Right hindlimb (tissue), 1 donor: Measurements from ENCODE around the gene RIT2.

Experiments
- DNase-seq: peaks from one replicate; pipeline ENCODE4 v3.0.0-alpha.2; 2018

The RIT2 gene

DNA sequence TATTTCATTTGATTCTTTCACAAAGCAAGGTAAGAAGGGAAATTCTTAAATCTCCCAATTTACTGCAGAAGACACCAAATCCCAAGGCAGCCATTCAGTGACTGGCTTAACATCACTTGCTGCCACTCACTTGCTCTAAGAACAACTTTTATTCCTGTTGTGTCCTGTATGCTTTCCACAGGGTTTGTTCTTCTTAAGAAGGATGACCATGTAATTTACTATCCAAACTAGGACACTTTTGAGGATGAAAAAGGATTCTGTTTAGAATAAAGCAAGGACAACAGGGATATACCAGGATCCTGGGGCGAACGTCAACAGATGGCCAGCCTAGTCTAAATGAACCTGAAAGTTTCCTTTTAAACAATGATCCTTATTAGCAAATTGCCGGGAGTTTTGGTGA, 34.8 kb downstream of the RIT2 start:
- no peak for DNase-seq

DNA sequence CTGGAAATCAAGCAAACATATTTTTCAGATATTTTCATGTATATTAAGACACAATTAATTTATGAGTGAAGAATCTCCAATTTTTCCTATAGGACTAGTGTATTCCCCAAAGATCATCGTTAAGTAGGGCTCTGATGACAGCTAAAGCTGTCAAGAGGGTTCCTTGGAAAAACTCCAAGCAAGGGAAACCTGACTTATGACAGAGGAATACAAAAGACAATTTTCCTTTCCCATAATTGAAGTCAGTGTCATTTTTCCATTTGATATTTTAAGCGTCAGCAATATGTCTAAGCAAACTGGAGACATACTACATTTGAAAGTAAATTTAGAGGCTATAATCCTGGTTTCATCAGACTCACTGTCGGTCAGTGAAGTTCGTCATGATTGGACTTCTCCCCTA, 36.1 kb downstream of the RIT2 start:
- DNase-seq: no peak

DNA sequence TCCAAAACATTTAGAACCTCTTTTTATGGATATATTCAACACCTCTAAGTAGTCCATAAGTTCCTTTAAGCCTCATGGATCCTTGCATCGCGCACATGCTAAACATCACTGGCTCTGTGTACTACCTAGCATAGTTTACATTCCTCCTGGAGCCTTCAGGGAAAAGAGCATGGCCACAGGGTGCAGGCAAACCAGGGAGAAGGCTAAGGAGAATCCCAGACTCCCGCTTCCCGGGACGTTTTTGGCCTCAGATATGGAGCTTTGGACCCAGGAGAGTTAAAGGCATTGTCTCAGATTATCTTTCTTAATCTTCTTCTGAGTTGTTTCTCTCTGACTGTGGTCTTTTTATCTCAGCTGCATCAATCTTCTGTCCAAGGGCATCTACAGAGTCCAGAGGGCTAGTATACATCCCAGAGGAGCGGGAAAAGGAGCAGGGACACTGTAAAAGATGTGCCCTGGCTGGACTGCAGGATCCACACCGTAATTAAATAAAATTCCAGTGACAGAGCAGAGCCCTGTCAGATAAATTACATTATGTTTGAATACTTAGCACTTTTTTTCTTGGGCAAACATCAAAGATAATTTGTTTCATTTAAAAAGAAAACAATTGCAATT, 36.9 kb downstream of the RIT2 start:
- DNase-seq: no peak

DNA sequence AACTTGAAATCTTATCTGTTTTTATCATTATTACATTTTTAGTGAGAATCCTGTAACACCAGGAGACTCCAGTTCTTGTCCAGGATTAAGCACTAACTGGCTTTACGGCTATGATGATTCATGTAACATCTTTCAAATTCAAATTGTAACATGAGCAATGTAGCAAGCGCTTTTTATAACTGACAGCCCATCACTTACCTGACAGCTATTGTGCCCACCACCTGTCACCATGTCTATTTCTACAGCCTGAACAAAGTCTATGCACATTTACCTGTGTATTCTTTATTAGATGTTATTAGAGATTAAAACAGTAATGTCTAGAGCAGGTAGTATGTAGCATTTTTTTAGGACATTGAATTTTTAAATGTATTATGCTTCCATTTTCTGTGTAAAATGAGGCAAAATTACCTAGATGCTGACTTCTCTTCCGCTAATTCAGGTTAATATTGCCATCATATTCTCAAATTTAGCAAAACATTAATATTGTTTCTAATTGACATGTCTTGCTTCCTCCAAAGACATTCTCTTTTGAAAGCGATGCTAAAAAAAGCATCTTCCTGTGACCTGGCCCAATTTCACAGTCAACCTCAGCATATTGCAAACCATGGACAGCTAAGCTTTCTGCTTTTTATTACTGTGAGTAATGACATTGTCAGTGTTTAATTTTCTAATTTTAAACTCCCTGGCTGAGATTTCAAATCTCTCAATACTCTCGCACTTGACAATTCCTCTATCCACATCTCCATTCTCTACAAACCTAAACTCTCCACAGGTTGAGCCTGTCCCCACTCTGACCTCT, 37.8 kb downstream of the RIT2 start:
- no peak for DNase-seq

GRCh38 chr18:43073771-43074170, 41.7 kb downstream of the RIT2 start:
- no peak for DNase-seq

- no peak for DNase-seq
Observed at GRCh38 chr18:43068781-43069180, 46.7 kb downstream of the RIT2 start.

DNA sequence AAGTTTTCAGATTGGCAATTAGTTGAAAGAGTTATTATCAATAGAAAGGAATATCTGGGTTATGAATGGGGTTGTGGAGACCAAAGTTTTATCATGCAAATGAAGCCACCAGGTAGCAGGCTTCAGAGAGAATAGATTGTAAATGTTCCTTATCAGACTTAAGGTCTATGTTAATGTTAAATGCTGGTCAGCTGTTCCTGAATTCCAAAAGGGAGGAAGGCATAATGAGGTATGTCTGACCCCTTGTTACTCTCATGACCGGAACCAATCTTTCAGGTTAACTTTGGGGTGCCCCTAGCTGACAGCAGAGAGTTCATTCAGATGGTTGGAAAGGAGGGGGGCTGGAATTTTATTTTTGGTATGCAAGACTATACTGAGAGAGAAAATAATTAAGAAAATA, 47.9 kb downstream of the RIT2 start:
- no peak for DNase-seq

GRCh38 chr18:43061816-43062215, 53.7 kb downstream of the RIT2 start:
- DNase-seq: no peak

DNA sequence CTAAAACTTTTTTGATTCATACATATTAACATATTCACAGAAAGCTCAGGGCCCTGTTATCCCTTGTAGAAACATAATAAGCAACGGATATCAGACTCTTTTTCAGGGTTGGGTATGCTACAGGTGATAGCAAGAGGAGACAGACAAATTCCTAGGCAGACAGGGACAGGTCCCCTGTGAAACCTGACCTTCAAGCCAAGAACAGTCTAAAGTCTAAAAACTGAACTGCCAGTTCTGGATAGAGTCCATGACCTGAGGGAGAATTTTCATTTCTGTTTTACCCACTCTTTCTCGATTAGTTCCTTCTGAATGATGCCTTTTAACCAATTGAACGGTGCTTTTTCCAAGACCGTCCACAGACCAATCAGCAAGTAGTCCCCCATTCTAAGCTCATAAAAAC, 54.2 kb downstream of the RIT2 start:
- DNase-seq: no peak

DNA sequence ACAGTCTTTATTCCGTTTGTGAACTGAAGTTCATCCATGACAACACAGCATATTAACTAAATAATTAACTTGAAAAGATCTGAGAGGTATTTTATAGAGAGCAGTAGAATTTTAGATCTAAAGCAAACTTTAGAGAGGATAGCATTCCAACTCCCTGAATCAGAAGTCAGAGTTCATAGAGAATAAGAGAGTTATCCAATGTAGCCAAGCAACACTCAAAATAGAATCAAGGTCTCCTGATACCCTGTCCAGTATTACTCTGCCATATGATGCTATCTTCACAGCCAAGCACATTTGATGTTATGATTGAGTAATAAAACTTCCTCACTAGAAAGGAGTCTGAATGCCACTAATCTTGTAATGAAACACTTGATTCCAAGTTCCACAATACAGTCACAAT, 55.5 kb downstream of the RIT2 start:
- DNase-seq: no peak

GRCh38 chr18:43054815-43055519, 60.5 kb downstream of the RIT2 start:
- no peak for DNase-seq

GRCh38 chr18:43049021-43049420, 66.5 kb downstream of the RIT2 start:
- DNase-seq: no peak

GRCh38 chr18:43046322-43046721, 69.2 kb downstream of the RIT2 start:
- no peak for DNase-seq

- DNase-seq: no peak
Observed at GRCh38 chr18:43043626-43044025, 71.9 kb downstream of the RIT2 start.

- DNase-seq: no peak
Observed at GRCh38 chr18:43040281-43040680, 75.2 kb downstream of the RIT2 start.

DNA sequence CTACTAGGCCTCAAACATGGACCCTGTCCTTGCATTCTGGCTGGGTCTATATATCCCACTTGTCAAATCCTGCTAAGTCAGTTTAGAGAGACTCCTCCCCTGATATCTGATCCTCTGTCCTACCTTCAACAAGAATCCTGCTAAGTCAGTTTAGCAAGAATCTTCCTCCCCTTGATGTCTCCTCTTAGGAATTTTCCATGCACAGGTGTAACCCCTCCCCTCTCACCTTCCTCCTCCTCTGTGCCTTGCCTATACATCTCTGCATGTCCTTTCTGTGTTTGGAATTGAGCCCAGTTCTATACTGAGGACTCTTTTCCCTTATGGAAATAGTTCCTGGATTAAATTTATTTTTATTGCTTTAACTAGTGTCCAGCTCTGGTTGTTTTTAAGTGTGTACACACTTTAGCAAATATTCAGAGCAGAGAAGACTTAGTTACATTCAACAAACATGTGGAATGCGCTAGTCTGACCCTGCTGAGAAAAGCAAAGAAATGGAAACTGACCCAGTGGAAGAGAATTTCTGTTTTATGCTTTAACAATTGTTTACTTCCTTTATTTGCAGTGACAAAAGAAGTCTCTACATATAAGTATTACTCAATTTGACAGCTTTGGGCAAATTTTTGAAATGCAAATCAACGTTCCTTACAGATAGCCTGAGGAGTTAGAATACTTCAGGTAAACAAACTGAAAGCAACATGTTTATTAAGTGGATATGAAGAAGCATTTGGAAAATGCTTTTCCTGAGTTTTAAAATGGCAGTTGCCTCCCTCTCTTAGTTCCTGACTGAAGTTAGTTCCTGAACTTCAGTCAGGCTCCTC, 80.6 kb downstream of the RIT2 start:
- DNase-seq: no peak

DNA sequence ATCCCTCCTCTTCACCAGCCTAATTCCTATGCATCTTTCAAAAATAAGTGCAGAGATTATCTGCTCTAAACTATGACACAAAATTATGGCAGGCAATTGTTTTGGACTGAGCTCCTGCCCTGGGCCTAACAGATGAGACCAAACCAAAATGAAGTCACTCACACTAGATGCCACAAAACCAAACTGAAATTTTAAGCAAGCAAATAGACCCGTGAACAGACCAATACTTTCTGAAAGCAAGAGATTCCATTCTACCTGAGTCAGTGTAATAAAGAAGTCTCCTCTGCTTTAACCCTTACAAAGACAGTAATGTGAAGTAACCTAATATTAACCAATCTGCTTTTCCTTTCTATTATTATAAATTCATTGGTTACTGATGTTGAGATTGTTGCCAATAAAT, 84.3 kb downstream of the RIT2 start:
- DNase-seq: no peak

GRCh38 chr18:43029414-43029813, 86.1 kb downstream of the RIT2 start:
- DNase-seq: no peak

DNA sequence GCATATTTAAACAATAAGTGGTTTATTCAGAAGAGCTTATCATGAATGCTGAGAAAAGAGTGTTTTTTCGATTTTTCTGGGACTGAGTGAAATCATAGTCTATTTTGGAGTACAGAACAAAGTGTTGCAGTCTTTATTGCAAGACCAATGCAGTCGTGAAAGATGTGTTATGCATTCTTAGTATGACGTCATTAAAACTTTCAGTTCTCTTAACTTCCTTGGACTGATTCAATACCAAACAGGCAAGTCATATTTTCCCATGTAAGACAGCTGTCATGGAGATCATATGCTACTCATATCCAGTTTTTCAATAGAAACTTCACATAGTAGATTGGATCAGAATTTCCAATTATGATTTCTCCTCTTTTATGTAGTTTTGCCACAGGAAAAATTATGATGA, 92.6 kb downstream of the RIT2 start:
- no peak for DNase-seq

DNA sequence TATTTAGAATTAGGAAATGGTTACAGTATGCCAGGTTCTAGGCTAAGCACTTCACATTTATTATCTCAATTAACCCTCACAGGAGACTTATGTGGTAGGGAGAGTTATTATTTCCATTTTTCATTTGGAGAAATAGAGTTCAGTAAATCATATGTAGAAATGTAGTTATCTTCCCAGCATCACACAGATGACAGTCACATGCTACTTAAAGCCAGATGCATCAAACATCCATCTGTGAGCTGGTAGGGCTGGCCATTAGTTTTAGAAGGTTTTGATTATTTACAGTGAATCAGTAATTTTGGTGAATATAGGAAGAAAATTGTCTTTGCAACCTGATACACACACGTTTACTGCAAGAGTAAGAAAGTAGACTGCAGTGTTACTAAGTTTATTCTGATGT, 97.9 kb downstream of the RIT2 start:
- no peak for DNase-seq

DNA sequence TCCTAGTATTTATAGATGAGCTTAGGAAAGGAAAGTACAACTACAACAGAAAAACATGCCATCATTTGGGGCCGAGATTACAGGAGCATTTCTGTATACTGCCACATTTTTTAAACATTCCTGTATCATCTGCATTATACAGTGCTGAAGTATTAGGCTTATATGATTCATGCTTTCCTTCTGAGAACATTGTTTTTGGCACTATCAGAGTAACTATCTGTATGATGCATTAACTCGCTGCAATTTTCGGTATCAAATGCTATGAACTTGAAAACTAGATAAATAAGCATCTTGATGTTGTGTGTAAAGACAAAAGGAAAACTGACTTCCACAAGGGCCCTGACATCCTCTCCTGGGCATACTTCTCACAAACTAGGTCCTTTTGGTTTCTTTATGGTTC, 102.0 kb downstream of the RIT2 start:
- no peak for DNase-seq

DNA sequence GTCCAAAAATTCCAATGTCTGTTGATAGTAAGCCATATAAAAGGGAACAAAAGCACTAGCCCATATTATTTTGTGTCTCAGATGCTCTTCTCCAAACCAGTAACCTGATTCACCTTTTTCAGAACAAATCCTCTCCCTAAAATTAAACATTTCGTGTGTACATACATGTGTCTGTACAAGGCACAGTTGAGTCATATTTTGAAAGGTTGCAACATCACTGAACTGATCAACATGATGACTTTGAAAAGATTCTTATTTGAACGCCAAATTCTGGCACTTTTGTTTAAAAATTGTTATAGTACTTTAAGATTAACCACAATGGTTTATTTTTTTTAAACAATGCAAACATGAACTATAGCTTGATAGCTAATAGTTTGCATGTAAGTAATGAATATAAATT, 102.5 kb downstream of the RIT2 start:
- DNase-seq: no peak

- no peak for DNase-seq
Observed at GRCh38 chr18:43010611-43011010, 104.9 kb downstream of the RIT2 start.
